Activated CD8-positive, alpha-beta memory T cell treated with anti-CD3 and anti-CD28 coated beads, Interleukin-2, amount 50 U/mL, for 24 hours (primary cell): ENCODE results near the gene SKIC2.

Experiments used
- DNase-seq: peaks from one replicate; pipeline ENCODE4 v3.0.0-alpha.2; 2020; ENCODE audit errors: extremely low read depth

The SKIC2 gene

GRCh38 chr6:31945507-31946369, 13.2 kb upstream of the SKIC2 start, which contains the start of gene CFB:
TSS of gene CFB (plus strand) at chr6:31946095. CDS start at chr6:31946222, 127 bp downstream.
- no peak for DNase-seq

- DNase-seq: no peak
Measured at GRCh38 chr6:31946370-31946885, 12.5 kb upstream of the SKIC2 start.

GRCh38 chr6:31947070-31947675, 11.8 kb upstream of the SKIC2 start:
- no peak for DNase-seq

GRCh38 chr6:31947864-31948263, 11.1 kb upstream of the SKIC2 start:
- DNase-seq: no peak

- no peak for DNase-seq
Measured at GRCh38 chr6:31948306-31948705, 10.7 kb upstream of the SKIC2 start.

GRCh38 chr6:31948753-31949413, 10.1 kb upstream of the SKIC2 start:
- no peak for DNase-seq

- DNase-seq: no peak
Measured at GRCh38 chr6:31949926-31950548, 8.9 kb upstream of the SKIC2 start.

- no peak for DNase-seq
Measured at GRCh38 chr6:31952140-31952805, 6.7 kb upstream of the SKIC2 start.

- DNase-seq: no peak
Measured at GRCh38 chr6:31952890-31953289, 6.1 kb upstream of the SKIC2 start.

GRCh38 chr6:31954511-31954910, 4.5 kb upstream of the SKIC2 start:
- DNase-seq: no peak

- DNase-seq: no peak
Measured at GRCh38 chr6:31956796-31957195, 2.2 kb upstream of the SKIC2 start.

GRCh38 chr6:31958412-31958740, 599 bp upstream of the SKIC2 start:
- no peak for DNase-seq

- no peak for DNase-seq
Measured at GRCh38 chr6:31961616-31962015, 2.6 kb downstream of the SKIC2 start.

GRCh38 chr6:31963921-31964320, 4.9 kb downstream of the SKIC2 start:
- no peak for DNase-seq

- DNase-seq: no peak
Measured at GRCh38 chr6:31965700-31966099, 6.7 kb downstream of the SKIC2 start.

GRCh38 chr6:31966506-31966905, 7.5 kb downstream of the SKIC2 start:
- no peak for DNase-seq

GRCh38 chr6:31966997-31967925, 8.3 kb downstream of the SKIC2 start:
- DNase-seq: no peak

- no peak for DNase-seq
Measured at GRCh38 chr6:31967926-31968320, 8.9 kb downstream of the SKIC2 start.

GRCh38 chr6:31968326-31968725, 9.4 kb downstream of the SKIC2 start:
- DNase-seq: no peak
